ENCODE measurements around the gene VPS37B.

- TF ChIP-seq ZNF274 (IDR thresholded peaks at IDR 0.05; ENCODE audit: low read depth, low read length) (no peak), YY1 (IDR thresholded peaks at IDR 0.05; ENCODE audit: insufficient read depth, insufficient read length) (no peak)
Measured at GRCh38 chr12:122944605-122945592, 49.0 kb upstream of the VPS37B start.
